ENCODE data around the gene ISG15.

The ISG15 gene

GRCh38 chr1:1013105-1013921 is at the start of gene ISG15:
Gene ISG15 (plus strand): TSS chr1:1013497. CDS start chr1:1013574, 77 bp downstream.
- Histone ChIP-seq H3K9me2 (replicated peaks; ENCODE audit: low read depth, low read length) (no peaks in the 10 kb centered on the region), H3K4me3 (ENCODE audit: low read length, poor library complexity, severe bottlenecking) (peak within 1 kb of the TSS; percentile 77), H2AFZ (ENCODE audit: low read length) (peak within 1 kb of the TSS; percentile 72), H3K79me2 (ENCODE audit: insufficient read depth, low read length) (peaks cover 5% of the 10 kb centered on the region), H3K36me3 (ENCODE audit: insufficient read depth, low read length) (no peaks in the 10 kb centered on the region), H3K4me2 (ENCODE audit: low read depth, low read length, poor library complexity, severe bottlenecking) (peak within 1 kb of the TSS; percentile 92), H3K9me3 (ENCODE audit: insufficient read depth, low read depth, low read length) (no peaks in the 10 kb centered on the region), H4K20me1 (ENCODE audit: insufficient read depth, low read length, poor library complexity, severe bottlenecking) (no peaks in the 10 kb centered on the region), H3K4me1 (ENCODE audit: insufficient read depth, low read length, poor library complexity, severe bottlenecking) (peaks cover 27% of the 10 kb centered on the region), H3F3A (ENCODE audit: low read depth) (no peaks in the 10 kb centered on the region), H3K27me3 (ENCODE audit: insufficient read depth, low read length, poor library complexity, severe bottlenecking) (no peaks in the 10 kb centered on the region), H3K9ac (ENCODE audit: low read depth, low read length, poor library complexity, severe bottlenecking) (peak within 1 kb of the TSS; percentile 80)
- TF ChIP-seq EZH2phosphoT487 (IDR thresholded peaks at IDR 0.05; ENCODE audit: borderline replicate concordance): no peak
- TF ChIP-seq, protein P1, sequence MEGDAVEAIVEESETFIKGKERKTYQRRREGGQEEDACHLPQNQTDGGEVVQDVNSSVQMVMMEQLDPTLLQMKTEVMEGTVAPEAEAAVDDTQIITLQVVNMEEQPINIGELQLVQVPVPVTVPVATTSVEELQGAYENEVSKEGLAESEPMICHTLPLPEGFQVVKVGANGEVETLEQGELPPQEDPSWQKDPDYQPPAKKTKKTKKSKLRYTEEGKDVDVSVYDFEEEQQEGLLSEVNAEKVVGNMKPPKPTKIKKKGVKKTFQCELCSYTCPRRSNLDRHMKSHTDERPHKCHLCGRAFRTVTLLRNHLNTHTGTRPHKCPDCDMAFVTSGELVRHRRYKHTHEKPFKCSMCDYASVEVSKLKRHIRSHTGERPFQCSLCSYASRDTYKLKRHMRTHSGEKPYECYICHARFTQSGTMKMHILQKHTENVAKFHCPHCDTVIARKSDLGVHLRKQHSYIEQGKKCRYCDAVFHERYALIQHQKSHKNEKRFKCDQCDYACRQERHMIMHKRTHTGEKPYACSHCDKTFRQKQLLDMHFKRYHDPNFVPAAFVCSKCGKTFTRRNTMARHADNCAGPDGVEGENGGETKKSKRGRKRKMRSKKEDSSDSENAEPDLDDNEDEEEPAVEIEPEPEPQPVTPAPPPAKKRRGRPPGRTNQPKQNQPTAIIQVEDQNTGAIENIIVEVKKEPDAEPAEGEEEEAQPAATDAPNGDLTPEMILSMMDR (conservative IDR thresholded peaks at IDR 0.05; ENCODE audit: low read length): no peak

GRCh38 chr1:963746-964525 is 49.4 kb upstream of the ISG15 start:
- no peaks in the 10 kb centered on the region for H3K36me3 ChIP-seq (ENCODE audit: insufficient read depth, low read length)
- peaks cover under 1% of the 10 kb centered on the region for H4K20me1 ChIP-seq (ENCODE audit: insufficient read depth, low read length, poor library complexity, severe bottlenecking)
- no peaks in the 10 kb centered on the region for H3K9me3 ChIP-seq (ENCODE audit: insufficient read depth, low read depth, low read length)
- no peaks in the 10 kb centered on the region for H3K27me3 ChIP-seq (ENCODE audit: insufficient read depth, low read length, poor library complexity, severe bottlenecking)
- TF ChIP-seq, protein P1 (conservative IDR thresholded peaks at IDR 0.05; ENCODE audit: low read length): no peak
- no peak for TF ChIP-seq EZH2phosphoT487 (IDR thresholded peaks at IDR 0.05; ENCODE audit: borderline replicate concordance)
- no peak overlapping the region for H3K4me2 ChIP-seq (ENCODE audit: low read depth, low read length, poor library complexity, severe bottlenecking)
- H3F3A ChIP-seq (ENCODE audit: low read depth): no peaks in the 10 kb centered on the region
- no peak overlapping the region for H3K9ac ChIP-seq (ENCODE audit: low read depth, low read length, poor library complexity, severe bottlenecking)
- H3K4me1 ChIP-seq (ENCODE audit: insufficient read depth, low read length, poor library complexity, severe bottlenecking): peaks cover 18% of the 10 kb centered on the region
- no peaks in the 10 kb centered on the region for H3K9me2 ChIP-seq (replicated peaks; ENCODE audit: low read depth, low read length)
- peaks cover 1% of the 10 kb centered on the region for H3K79me2 ChIP-seq (ENCODE audit: insufficient read depth, low read length)
- H3K4me3 ChIP-seq (ENCODE audit: low read length, poor library complexity, severe bottlenecking): no peak overlapping the region
- no peak overlapping the region for H2AFZ ChIP-seq (ENCODE audit: low read length)

DNA sequence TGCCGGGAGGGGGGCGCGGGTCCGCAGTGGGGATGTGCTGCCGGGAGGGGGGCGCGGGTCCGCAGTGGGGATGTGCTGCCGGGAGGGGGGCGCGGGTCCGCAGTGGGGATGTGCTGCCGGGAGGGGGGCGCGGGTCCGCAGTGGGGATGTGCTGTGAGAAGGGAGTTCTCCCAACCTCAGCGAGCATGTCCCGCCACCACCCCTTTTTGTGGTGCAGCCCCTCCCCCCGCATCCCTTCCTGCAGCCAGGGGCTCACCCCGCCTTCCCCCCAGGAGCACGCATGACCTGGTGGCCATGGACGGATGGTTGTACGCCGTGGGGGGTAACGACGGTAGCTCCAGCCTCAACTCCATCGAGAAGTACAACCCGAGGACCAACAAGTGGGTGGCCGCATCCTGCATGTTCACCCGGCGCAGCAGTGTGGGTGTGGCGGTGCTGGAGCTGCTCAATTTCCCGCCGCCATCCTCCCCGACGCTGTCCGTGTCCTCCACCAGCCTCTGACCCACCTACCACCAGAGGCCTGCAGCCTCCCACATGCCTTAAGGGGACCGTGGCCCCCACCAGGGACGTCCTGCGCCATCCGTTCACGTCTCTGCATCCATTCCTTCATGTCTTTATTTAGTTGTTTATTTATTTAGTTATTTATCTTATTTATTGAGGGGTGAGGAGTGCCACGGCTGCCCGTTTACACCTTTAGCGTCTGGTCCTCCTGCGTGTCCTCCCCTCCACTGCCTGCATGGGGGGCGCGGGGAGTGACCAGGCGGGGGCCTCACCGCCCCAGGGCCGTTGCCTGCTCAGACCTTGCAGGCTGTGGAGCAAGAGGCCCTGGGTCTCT is 48.4 kb upstream of the ISG15 start:
- no peaks in the 10 kb centered on the region for H3K36me3 ChIP-seq (ENCODE audit: insufficient read depth, low read length)
- H3K9me2 ChIP-seq (replicated peaks; ENCODE audit: low read depth, low read length): no peaks in the 10 kb centered on the region
- no peak overlapping the region for H2AFZ ChIP-seq (ENCODE audit: low read length)
- peaks cover 18% of the 10 kb centered on the region for H3K4me1 ChIP-seq (ENCODE audit: insufficient read depth, low read length, poor library complexity, severe bottlenecking)
- no peaks in the 10 kb centered on the region for H3K9me3 ChIP-seq (ENCODE audit: insufficient read depth, low read depth, low read length)
- no peaks in the 10 kb centered on the region for H4K20me1 ChIP-seq (ENCODE audit: insufficient read depth, low read length, poor library complexity, severe bottlenecking)
- no peak overlapping the region for H3K4me3 ChIP-seq (ENCODE audit: low read length, poor library complexity, severe bottlenecking)
- H3K79me2 ChIP-seq (ENCODE audit: insufficient read depth, low read length): no peaks in the 10 kb centered on the region
- TF ChIP-seq, protein P1 (conservative IDR thresholded peaks at IDR 0.05; ENCODE audit: low read length): no peak
- no peak for TF ChIP-seq EZH2phosphoT487 (IDR thresholded peaks at IDR 0.05; ENCODE audit: borderline replicate concordance)
- no peak overlapping the region for H3K4me2 ChIP-seq (ENCODE audit: low read depth, low read length, poor library complexity, severe bottlenecking)
- H3F3A ChIP-seq (ENCODE audit: low read depth): no peaks in the 10 kb centered on the region
- H3K9ac ChIP-seq (ENCODE audit: low read depth, low read length, poor library complexity, severe bottlenecking): no peak overlapping the region
- no peaks in the 10 kb centered on the region for H3K27me3 ChIP-seq (ENCODE audit: insufficient read depth, low read length, poor library complexity, severe bottlenecking)

Data from Loucy (cell line).